Gastrocnemius medialis (tissue), 4 donors: ENCODE measurements around the gene ERCC4. TPM values are rescaled to one million over a fixed set of nuclear protein-coding genes. Genes with fewer than 3 reads are reported as not detected.

Experiments used
- ATAC-seq, 2 donors: fragments of 150-250 bp; one replicate each; pipeline ENCODE4 v1.9.1; 2016
- DNase-seq, 2 donors: peaks; one replicate each; pipeline ENCODE4 v3.0.0-alpha.2; 2019
- H3K27ac ChIP-seq, 4 donors: fragments of 200-600 bp; sonication (generic); 1 replicate in 1 of 4; 2 replicates in 3 of 4; pipeline ENCODE4 v1.5.1; 2016 to 2018; ENCODE audit warnings: mild to moderate bottlenecking in 2 of 4, moderate library complexity in 1 of 4
- H3K27me3 ChIP-seq, 3 donors: fragments of 200-600 bp; sonication (generic) in 2 of 3; 1 replicate in 1 of 3; 2 replicates in 2 of 3; pipeline versions ENCODE4 v1.5.1 to v1.6.0; 2016 to 2019; ENCODE audit warnings: mild to moderate bottlenecking in 1 of 3, moderate library complexity in 1 of 3
- H3K36me3 ChIP-seq, 2 donors: fragments of 200-600 bp; sonication (generic) in 1 of 2; one replicate each; pipeline ENCODE4 v1.5.1; 2017 to 2018
- H3K4me1 ChIP-seq, 2 donors: fragments of 200-600 bp; sonication (generic) in 1 of 2; one replicate each; pipeline ENCODE4 v1.5.1; 2016 to 2017; ENCODE audit warnings: mild to moderate bottlenecking in 2 of 2
- H3K4me3 ChIP-seq, 4 donors: fragments of 200-600 bp; sonication (generic) in 3 of 4; 1 replicate in 1 of 4; 2 replicates in 3 of 4; pipeline ENCODE4 v1.5.1; 2016 to 2019; ENCODE audit warnings: mild to moderate bottlenecking in 2 of 4
- H3K9me3 ChIP-seq, 3 donors: fragments of 200-600 bp; sonication (generic) in 2 of 3; 1 replicate in 1 of 3; 2 replicates in 2 of 3; pipeline ENCODE4 v1.5.1; 2016 to 2019
- POLR2A ChIP-seq, 2 donors: fragments of 450-650 bp; IDR thresholded peaks; one replicate each; pipeline ENCODE4 v1.6.1; 2017; ENCODE audit warnings: antibody characterized with exemption in 2 of 2, mild to moderate bottlenecking in 2 of 2, moderate library complexity in 2 of 2
- in situ Hi-C, 4 donors: fragments of 200-750 bp; cut with MboI; loops; one replicate each; pipeline versions ENCODE4 v1.15.0 to v1.8.0; 2017; ENCODE audit warnings: low sequenced_read_pairs in 4 of 4
- intact Hi-C: fragments of 100-400 bp; cut with DNase I; formaldehyde crosslinking; loops from one replicate; pipeline ENCODE4 v1.15.1; 2023; ENCODE audit warnings: low total_unique reads
- total RNA-seq, 4 donors: library from RNA; depleted of rRNA; stranded (reverse); fragments of >200 nt; gene quantifications; one replicate each; pipeline versions ENCODE4 v1.1.0 to v1.2.3, GENCODE V29; 2016
- TF ChIP-seq, protein P1 (sequence below), 5 experiments: fragments of 450-650 bp in 3 of 5; fragments of 200-600 bp in 2 of 5; sonication (generic) in 2 of 5; IDR thresholded peaks in 4 of 5; conservative IDR thresholded peaks in 1 of 5; 1 replicate in 4 of 5; 2 replicates in 1 of 5; pipeline ENCODE4 v1.5.1; 2016 to 2019; ENCODE audit warnings: antibody characterized with exemption in 5 of 5, mild to moderate bottlenecking in 3 of 5, moderate library complexity in 3 of 5

The ERCC4 gene
- total RNA-seq, 4 donors from 2014 or later: 7.1 to 11.5 (median 8.4) TPM

DNA sequence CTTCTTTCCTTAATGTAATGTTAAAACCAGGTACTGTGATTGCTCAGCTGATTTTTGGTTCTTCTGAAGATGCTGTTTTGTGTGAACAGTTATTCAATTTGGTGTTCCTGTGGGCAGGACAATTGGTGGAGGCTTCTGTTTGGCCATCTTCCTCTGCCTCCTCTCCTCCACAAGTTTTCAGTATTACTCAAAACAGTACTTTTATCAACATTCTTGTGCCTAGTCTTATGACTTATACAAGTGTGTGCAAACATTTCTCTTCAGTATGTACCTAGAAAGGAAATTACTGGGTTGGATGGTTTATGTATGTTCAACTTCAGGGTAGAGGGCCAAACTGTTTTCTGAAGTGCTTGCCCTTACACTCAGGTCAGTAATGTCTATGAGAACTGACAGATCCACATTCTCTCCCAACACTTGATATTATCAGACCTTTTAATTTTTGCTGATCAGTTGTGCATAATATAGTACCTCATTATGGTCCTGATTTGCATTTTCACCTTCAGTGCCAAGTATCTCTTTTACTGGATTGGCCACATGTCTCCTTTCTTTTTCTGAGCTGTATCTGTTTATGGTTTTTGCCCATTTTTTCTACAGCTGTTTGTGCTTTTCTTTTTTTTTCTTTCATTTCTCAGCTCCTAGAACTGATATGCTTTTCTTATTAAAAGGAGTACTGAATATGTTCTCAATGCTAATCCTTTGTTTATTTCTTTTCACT is 50.9 kb downstream of the ERCC4 start:
- Histone ChIP-seq H3K27ac (no peak overlapping the region), H3K4me1 (no peaks in the 10 kb centered on the region), H3K36me3 (no peaks in the 10 kb centered on the region), H3K9me3 (peaks cover 0 to 3% (median 0%) of the 10 kb centered on the region in 3 donors), H3K4me3 (no peak overlapping the region), H3K27me3 (no peaks in the 10 kb centered on the region)
- in situ Hi-C loops (no loop called here), intact Hi-C loops (no loop called here)
- TF ChIP-seq POLR2A (IDR thresholded peaks at IDR 0.05): no peak
- TF ChIP-seq, protein P1, sequence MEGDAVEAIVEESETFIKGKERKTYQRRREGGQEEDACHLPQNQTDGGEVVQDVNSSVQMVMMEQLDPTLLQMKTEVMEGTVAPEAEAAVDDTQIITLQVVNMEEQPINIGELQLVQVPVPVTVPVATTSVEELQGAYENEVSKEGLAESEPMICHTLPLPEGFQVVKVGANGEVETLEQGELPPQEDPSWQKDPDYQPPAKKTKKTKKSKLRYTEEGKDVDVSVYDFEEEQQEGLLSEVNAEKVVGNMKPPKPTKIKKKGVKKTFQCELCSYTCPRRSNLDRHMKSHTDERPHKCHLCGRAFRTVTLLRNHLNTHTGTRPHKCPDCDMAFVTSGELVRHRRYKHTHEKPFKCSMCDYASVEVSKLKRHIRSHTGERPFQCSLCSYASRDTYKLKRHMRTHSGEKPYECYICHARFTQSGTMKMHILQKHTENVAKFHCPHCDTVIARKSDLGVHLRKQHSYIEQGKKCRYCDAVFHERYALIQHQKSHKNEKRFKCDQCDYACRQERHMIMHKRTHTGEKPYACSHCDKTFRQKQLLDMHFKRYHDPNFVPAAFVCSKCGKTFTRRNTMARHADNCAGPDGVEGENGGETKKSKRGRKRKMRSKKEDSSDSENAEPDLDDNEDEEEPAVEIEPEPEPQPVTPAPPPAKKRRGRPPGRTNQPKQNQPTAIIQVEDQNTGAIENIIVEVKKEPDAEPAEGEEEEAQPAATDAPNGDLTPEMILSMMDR (IDR thresholded peaks at IDR 0.05 in 4 of 5, conservative IDR thresholded peaks at IDR 0.05 in 1 of 5): no peak
- ATAC-seq (no peak), DNase-seq (no peak)

DNA sequence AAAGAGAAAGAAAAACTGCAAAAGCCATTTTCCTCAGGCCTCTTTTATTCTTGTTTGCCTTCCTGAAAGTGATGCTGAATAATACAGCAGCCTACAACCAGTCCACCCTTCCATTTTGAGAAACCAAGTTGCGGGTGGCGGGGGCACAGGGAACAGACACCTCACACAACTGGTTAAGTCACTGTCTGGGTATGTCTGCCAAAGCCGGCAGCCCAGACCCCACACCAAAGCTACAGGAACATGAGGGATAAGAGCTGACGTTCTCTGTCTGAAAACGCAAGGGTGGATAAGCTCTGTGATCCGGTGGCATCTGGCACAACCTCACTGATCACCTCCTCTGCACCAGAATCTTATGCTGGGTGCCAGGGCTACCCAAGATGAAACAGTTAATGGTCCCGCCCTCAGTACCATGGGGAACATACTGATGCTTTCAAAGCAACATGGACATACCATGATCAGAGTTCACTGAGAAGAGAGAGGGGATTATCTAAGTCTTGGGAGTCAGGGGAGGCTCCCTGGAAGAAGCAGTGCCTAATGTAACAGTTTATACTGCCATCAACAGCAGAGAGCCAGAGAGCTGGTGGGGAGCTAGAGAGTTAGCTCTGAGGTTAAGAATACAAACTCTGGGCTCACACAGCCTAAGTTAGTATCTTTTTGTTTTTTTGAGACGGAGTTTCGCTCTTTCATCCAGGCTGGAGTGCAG is 53.5 kb downstream of the ERCC4 start:
- in situ Hi-C loops (no loop called here), intact Hi-C loops (no loop called here)
- no peak overlapping the region for H3K4me3 ChIP-seq
- DNase-seq: no peak
- no peak overlapping the region for H3K27ac ChIP-seq
- no peaks in the 10 kb centered on the region for H3K36me3 ChIP-seq
- TF ChIP-seq, protein P1 (IDR thresholded peaks at IDR 0.05 in 4 of 5, conservative IDR thresholded peaks at IDR 0.05 in 1 of 5): no peak
- no peak for TF ChIP-seq POLR2A (IDR thresholded peaks at IDR 0.05)
- H3K9me3 ChIP-seq: no peaks in the 10 kb centered on the region
- H3K27me3 ChIP-seq: no peaks in the 10 kb centered on the region
- no peaks in the 10 kb centered on the region for H3K4me1 ChIP-seq
- no peak for ATAC-seq

DNA sequence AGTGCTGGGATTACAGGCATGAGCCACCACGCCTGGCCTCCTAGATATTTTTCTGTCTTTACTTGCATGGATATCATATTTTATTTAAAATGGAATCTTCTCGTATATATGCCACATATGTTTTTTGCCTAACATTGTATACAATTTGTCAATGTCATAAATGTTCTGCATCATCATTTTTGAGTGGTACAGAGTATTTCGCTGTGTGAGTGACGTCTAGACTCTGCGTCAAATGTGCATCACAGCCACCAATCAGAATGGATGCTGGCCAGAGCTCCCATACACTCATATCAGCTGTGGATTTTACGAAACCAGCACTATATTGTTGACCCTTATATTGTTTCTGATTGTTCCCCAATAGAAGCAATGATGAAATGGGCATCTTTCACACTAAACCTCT is 57.2 kb downstream of the ERCC4 start:
- in situ Hi-C loops: no loop called here

DNA sequence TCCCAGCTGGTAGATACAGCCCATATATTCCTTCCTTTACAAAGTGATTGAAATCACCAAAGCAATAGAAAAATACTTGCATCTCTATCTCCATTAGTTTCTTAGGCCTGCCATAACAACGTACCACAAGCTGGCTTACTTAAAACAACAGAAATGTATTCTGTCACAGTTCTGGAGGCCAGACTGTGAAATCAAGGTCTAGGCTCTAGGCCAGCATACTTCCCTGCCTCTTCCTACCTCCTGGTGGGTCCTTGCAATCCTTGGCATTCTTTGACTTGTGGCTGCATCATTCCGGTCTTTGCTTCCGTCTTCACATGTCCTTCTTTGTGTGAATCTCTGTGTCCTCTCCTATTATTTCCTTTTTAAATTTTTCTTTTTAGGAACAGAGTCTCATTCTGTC is 62.5 kb downstream of the ERCC4 start:
- H3K4me3 ChIP-seq: no peak overlapping the region
- no peaks in the 10 kb centered on the region for H3K4me1 ChIP-seq
- ATAC-seq (no peak), DNase-seq (no peak)
- H3K9me3 ChIP-seq: no peaks in the 10 kb centered on the region
- intact Hi-C loops (no loop called here), in situ Hi-C loops (no loop called here)
- H3K27ac ChIP-seq: no peak overlapping the region
- H3K36me3 ChIP-seq: no peaks in the 10 kb centered on the region
- TF ChIP-seq, protein P1 (IDR thresholded peaks at IDR 0.05 in 4 of 5, conservative IDR thresholded peaks at IDR 0.05 in 1 of 5): no peak
- TF ChIP-seq POLR2A (IDR thresholded peaks at IDR 0.05): no peak
- no peaks in the 10 kb centered on the region for H3K27me3 ChIP-seq

More for the DNA sequence above, 57.2 kb downstream of the ERCC4 start:
- no peaks in the 10 kb centered on the region for H3K9me3 ChIP-seq
- no peaks in the 10 kb centered on the region for H3K36me3 ChIP-seq
- intact Hi-C loops: no loop called here
- no peak overlapping the region for H3K4me3 ChIP-seq
- H3K27ac ChIP-seq: no peak overlapping the region
- no peak for DNase-seq
- no peaks in the 10 kb centered on the region for H3K27me3 ChIP-seq
- TF ChIP-seq, protein P1 (IDR thresholded peaks at IDR 0.05 in 4 of 5, conservative IDR thresholded peaks at IDR 0.05 in 1 of 5): no peak
- no peak for TF ChIP-seq POLR2A (IDR thresholded peaks at IDR 0.05)
- no peaks in the 10 kb centered on the region for H3K4me1 ChIP-seq
- ATAC-seq: no peak
